GM12878 (cell line): ENCODE measurements around the gene GARNL3. TPM values are rescaled to one million over a fixed set of nuclear protein-coding genes. Genes with fewer than 3 reads are reported as not detected.

Source experiments
- ATAC-seq: fragments of 200-7000 bp; cut with Tn5 transposase; 3 replicates; pipeline ENCODE4 v1.9.1; 2020; ENCODE audit warnings: mild to moderate bottlenecking, moderate library complexity
- BruUV-seq: library from RNA; stranded (reverse); fragments of 400-500 nt; replicated peaks from 2 replicates; lab custom pipeline; 2021; lab: Mats Ljungman, UMichigan
- CTCF ChIA-PET: fragments of 300-600 bp; sonication (Branson Sonifier 250); formaldehyde crosslinking; extraction: SDS; loops from one replicate; lab custom pipeline; 2021; ENCODE audit warnings: inconsistent platforms; lab: Yijun Ruan, JAX
- POLR2A ChIA-PET: fragments of 350-600 bp; formaldehyde crosslinking; extraction: SDS; loops from one replicate; lab custom pipeline; 2021; ENCODE audit warnings: inconsistent platforms; lab: Charles Lee
- RAD21 ChIA-PET: fragments of 300-600 bp; sonication (Branson Sonifier 250); formaldehyde crosslinking; loops from one replicate; lab custom pipeline; 2023; ENCODE audit warnings: antibody characterized with exemption; ENCODE audit not compliant: unreplicated experiment; lab: Charles Lee
- SMC1A ChIA-PET: fragments of 300-600 bp; sonication (Branson Sonifier 250); formaldehyde crosslinking; loops from one replicate; lab custom pipeline; 2023; ENCODE audit not compliant: unreplicated experiment, uncharacterized antibody; lab: Charles Lee
- DNase-seq: peaks from one replicate; pipeline ENCODE4 v3.0.0-alpha.2; 2011; ENCODE audit warnings: low read depth, low spot score
- FAIRE-seq: peaks from 3 replicates; lab custom pipeline; 2011; peaks lifted over from hg19 to GRCh38; lab: Jason Lieb, UNC
- H2AFZ ChIP-seq: 2 replicates; pipeline ENCODE4 v1.6.0; 2011; ENCODE audit warnings: low read depth, low read length, control low read depth; ENCODE audit not compliant: control insufficient read depth
- H3K27ac ChIP-seq: 2 replicates; pipeline ENCODE4 v1.5.1; 2011; ENCODE audit warnings: control low read depth; ENCODE audit not compliant: control insufficient read depth, insufficient read depth
- H3K27me3 ChIP-seq, 2 experiments: replicated peaks in 1 of 2; 2 replicates each; pipeline versions ENCODE4 v1.6.0 to v1.6.1; 2011; ENCODE audit warnings: low read length in 1 of 2; ENCODE audit not compliant: control insufficient read depth in 2 of 2, insufficient read depth in 2 of 2
- H3K36me3 ChIP-seq, 2 experiments: 2 replicates each; pipeline ENCODE4 v1.5.1; 2011; ENCODE audit warnings: low read length in 1 of 2; ENCODE audit not compliant: control insufficient read depth in 2 of 2, insufficient read depth in 2 of 2
- H3K4me1 ChIP-seq: 2 replicates; pipeline ENCODE4 v1.6.1; 2011; ENCODE audit warnings: mild to moderate bottlenecking, low read length, moderate library complexity, mixed read lengths; ENCODE audit not compliant: control insufficient read depth, insufficient read depth
- H3K4me2 ChIP-seq: 2 replicates; pipeline ENCODE4 v1.6.0; 2011; ENCODE audit warnings: control low read depth; ENCODE audit not compliant: control insufficient read depth, insufficient read depth
- H3K4me3 ChIP-seq: fragments of 200-600 bp; sonication (generic); 2 replicates; pipeline ENCODE4 v1.5.1; 2016
- H3K79me2 ChIP-seq: 2 replicates; pipeline ENCODE4 v1.6.0; 2011; ENCODE audit warnings: low read length; ENCODE audit not compliant: control insufficient read depth, insufficient read depth
- H3K9ac ChIP-seq: 2 replicates; pipeline ENCODE4 v1.8.0; 2011; ENCODE audit warnings: low read length, control low read depth, mixed read lengths; ENCODE audit not compliant: control insufficient read depth, insufficient read depth
- H3K9me3 ChIP-seq: replicated peaks from 3 replicates; pipeline ENCODE4 v1.5.1; 2011; ENCODE audit warnings: mild to moderate bottlenecking, low read length; ENCODE audit not compliant: control insufficient read depth, insufficient read depth
- H4K20me1 ChIP-seq: 2 replicates; pipeline ENCODE4 v1.6.0; 2011; ENCODE audit not compliant: control insufficient read depth, insufficient read depth
- BMI1 ChIP-seq: fragments of 450-650 bp; IDR thresholded peaks from 2 replicates; pipeline ENCODE4 v1.6.1; 2016; ENCODE audit warnings: mild to moderate bottlenecking, moderate library complexity, borderline replicate concordance
- CBX3 ChIP-seq: fragments of 200-600 bp; sonication (generic); IDR thresholded peaks from 2 replicates; pipeline ENCODE4 v1.6.1; 2016; ENCODE audit warnings: low read depth, borderline replicate concordance
- ETV6 ChIP-seq, 2 experiments: fragments of 450-650 bp in 1 of 2; IDR thresholded peaks in 1 of 2; conservative IDR thresholded peaks in 1 of 2; 2 replicates each; pipeline ENCODE4 v1.6.1; 2014; ENCODE audit warnings: antibody characterized with exemption in 1 of 2, borderline replicate concordance in 1 of 2, low read depth in 1 of 2, mild to moderate bottlenecking in 1 of 2, moderate library complexity in 1 of 2
- HDAC6 ChIP-seq: fragments of 200-600 bp; sonication (generic); IDR thresholded peaks from one replicate; pipeline ENCODE4 v1.8.0; 2017; ENCODE audit warnings: antibody characterized with exemption; ENCODE audit not compliant: unreplicated experiment
- HDGF ChIP-seq: fragments of 450-650 bp; IDR thresholded peaks from 2 replicates; pipeline ENCODE4 v1.6.1; 2016; ENCODE audit warnings: antibody characterized with exemption
- IRF3 ChIP-seq: fragments of 450-650 bp; IDR thresholded peaks from 2 replicates; pipeline ENCODE4 v1.6.1; 2014; ENCODE audit warnings: mild to moderate bottlenecking
- JUND ChIP-seq: IDR thresholded peaks from 2 replicates; pipeline ENCODE4 v1.6.1; 2012; ENCODE audit warnings: low read depth, mild to moderate bottlenecking, low read length, improper control_type of control experiment, moderate library complexity
- KLF5 ChIP-seq: fragments of 450-650 bp; IDR thresholded peaks from 2 replicates; pipeline ENCODE4 v1.6.1; 2014; ENCODE audit warnings: mild to moderate bottlenecking; ENCODE audit not compliant: partially characterized antibody
- MTA3 ChIP-seq: IDR thresholded peaks from 2 replicates; pipeline ENCODE4 v1.6.1; 2012; ENCODE audit warnings: low read length, inconsistent platforms, borderline replicate concordance
- NFYA ChIP-seq: IDR thresholded peaks from 2 replicates; pipeline ENCODE4 v1.6.1; 2011; ENCODE audit warnings: low read depth, mild to moderate bottlenecking, low read length, improper control_type of control experiment, borderline replicate concordance
- NKRF ChIP-seq: fragments of 450-650 bp; conservative IDR thresholded peaks from 2 replicates; pipeline ENCODE4 v1.6.1; 2017; ENCODE audit warnings: mild to moderate bottlenecking, moderate library complexity
- POLR2A ChIP-seq: IDR thresholded peaks from 2 replicates; pipeline ENCODE4 v1.6.1; 2011; ENCODE audit warnings: low read depth, mild to moderate bottlenecking, low read length
- RAD51 ChIP-seq: fragments of 450-650 bp; IDR thresholded peaks from 2 replicates; pipeline ENCODE4 v1.6.1; 2016; ENCODE audit warnings: moderate library complexity, mild to moderate bottlenecking, inconsistent platforms
- SREBF1 ChIP-seq: IDR thresholded peaks from 2 replicates; pipeline ENCODE4 v1.6.1; 2012; ENCODE audit warnings: mild to moderate bottlenecking, low read length
- SUPT20H ChIP-seq: IDR thresholded peaks from 2 replicates; pipeline ENCODE4 v1.6.1; 2011; ENCODE audit warnings: low read depth, mild to moderate bottlenecking, low read length, moderate library complexity, borderline replicate concordance; ENCODE audit not compliant: control insufficient read depth
- WGBS: methylation state at CpG from one replicate; pipeline ENCODE4 v1.1.6; 2016; ENCODE audit warnings: low lambda C conversion rate; ENCODE audit not compliant: insufficient replicate concordance, insufficient coverage; ENCODE audit errors: missing lambda C conversion rate; 5-methylcytosine and 5-hydroxymethylcytosine counted together
- in situ Hi-C: fragments of 300-500 bp; cut with MboI; formaldehyde crosslinking; loops from 9 replicates; pipeline ENCODE4 v1.14.3; 2018; ENCODE audit warnings: mixed read lengths
- intact Hi-C: fragments of 100-400 bp; cut with micrococcal nuclease; formaldehyde crosslinking; loops from one replicate; pipeline ENCODE4 v1.14.2; 2022; ENCODE audit not compliant: unreplicated experiment
- polyA plus RNA-seq, 11 experiments: library from polyadenylated mRNA; depleted of rRNA in 4 of 11; unstranded in 6 of 11; stranded (reverse) in 5 of 11; fragments of >200 nt; fragmentation: Nextera tagmentation in 4 of 11; fragmentation: Illumina TruSeq in 1 of 11; extraction: Ambion mirVana in 4 of 11; extraction: Trizol in 1 of 11; gene quantifications; 1 replicate in 1 of 11; 2 replicates in 10 of 11; pipeline versions ENCODE4 v1.2.1 to v1.2.3, GENCODE V29; 2011 to 2016; ENCODE audit warnings: inconsistent platforms in 2 of 11, missing spikeins in 2 of 11, low read depth in 1 of 11
- total RNA-seq, 4 experiments: library from RNA; depleted of rRNA in 3 of 4; stranded (reverse); fragments of >200 nt in 3 of 4; fragmentation: Illumina TruSeq in 1 of 4; extraction: Trizol in 1 of 4; gene quantifications; 2 replicates each; pipeline versions ENCODE4 v1.2.1 to v1.2.3, GENCODE V29; 2013 to 2021
- TF ChIP-seq, protein P1 (sequence below): IDR thresholded peaks from 2 replicates; pipeline ENCODE4 v1.6.1; 2011; ENCODE audit warnings: low read depth, mild to moderate bottlenecking, low read length, moderate library complexity, borderline replicate concordance; ENCODE audit errors: extremely low read depth
- TF ChIP-seq, protein P2 (sequence below): fragments of 150-350 bp; IDR thresholded peaks from 2 replicates; pipeline ENCODE4 v1.6.1; 2016; ENCODE audit warnings: low read depth, low read length

GARNL3 gene
- total and polyA plus RNA-seq, 10 of the 15 experiments (the other 5 are each of a cell fraction or from before 2014, with no cell fraction given), result 0.89 to 13.2 (median 6.3) TPM

- Histone ChIP-seq H3K9me3 (no peaks in the 10 kb centered on the region), H2AFZ (no peak overlapping the region), H3K27ac (no peak overlapping the region), H3K27me3 (no peaks in the 10 kb centered on the region; a peak in 1 of 4 replicates), H3K4me1 (no peaks in the 10 kb centered on the region), H3K36me3 (no peaks in the 10 kb centered on the region), H3K4me3 (no peak overlapping the region), H3K9ac (no peak overlapping the region), H3K79me2 (no peaks in the 10 kb centered on the region), H3K4me2 (no peak overlapping the region), H4K20me1 (no peaks in the 10 kb centered on the region)
- ChIA-PET CTCF (interaction anchor here (0.9 kb wide), 1 partner anchor 11 kb away, joined by 3 read pairs; no protein-coding TSS in a partner anchor), SMC1A (interaction anchor here (0.7 kb wide), 1 partner anchor 1235 kb away, joined by 3 read pairs; no protein-coding TSS in a partner anchor), RAD21 (no interaction called here), POLR2A (interaction anchor here (1.3 kb wide), 1 partner anchor 40 kb away, joined by 3 read pairs; no protein-coding TSS in a partner anchor)
- 100% methylated on average over 1 of the region's 1 CpG for WGBS
- in situ Hi-C loops (no loop called here), intact Hi-C loops (no loop called here)
- ATAC-seq, result no peak
- BruUV-seq, result no TSS peak
- FAIRE-seq, result no peak
- no peak for DNase-seq
- TF ChIP-seq JUND, result no peak
- TF ChIP-seq POLR2A, result no peak
- TF ChIP-seq NFYA, result no peak
- no peak for TF ChIP-seq RAD51
- no peak for TF ChIP-seq SUPT20H
- TF ChIP-seq, protein P1, sequence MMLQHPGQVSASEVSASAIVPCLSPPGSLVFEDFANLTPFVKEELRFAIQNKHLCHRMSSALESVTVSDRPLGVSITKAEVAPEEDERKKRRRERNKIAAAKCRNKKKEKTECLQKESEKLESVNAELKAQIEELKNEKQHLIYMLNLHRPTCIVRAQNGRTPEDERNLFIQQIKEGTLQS, result no peak
- TF ChIP-seq SREBF1, result no peak
- TF ChIP-seq HDGF, result no peak
- TF ChIP-seq MTA3, result no peak
- no peak for TF ChIP-seq BMI1
- no peak for TF ChIP-seq NKRF
- TF ChIP-seq KLF5, result no peak
- no peak for TF ChIP-seq HDAC6
- TF ChIP-seq, protein P2, sequence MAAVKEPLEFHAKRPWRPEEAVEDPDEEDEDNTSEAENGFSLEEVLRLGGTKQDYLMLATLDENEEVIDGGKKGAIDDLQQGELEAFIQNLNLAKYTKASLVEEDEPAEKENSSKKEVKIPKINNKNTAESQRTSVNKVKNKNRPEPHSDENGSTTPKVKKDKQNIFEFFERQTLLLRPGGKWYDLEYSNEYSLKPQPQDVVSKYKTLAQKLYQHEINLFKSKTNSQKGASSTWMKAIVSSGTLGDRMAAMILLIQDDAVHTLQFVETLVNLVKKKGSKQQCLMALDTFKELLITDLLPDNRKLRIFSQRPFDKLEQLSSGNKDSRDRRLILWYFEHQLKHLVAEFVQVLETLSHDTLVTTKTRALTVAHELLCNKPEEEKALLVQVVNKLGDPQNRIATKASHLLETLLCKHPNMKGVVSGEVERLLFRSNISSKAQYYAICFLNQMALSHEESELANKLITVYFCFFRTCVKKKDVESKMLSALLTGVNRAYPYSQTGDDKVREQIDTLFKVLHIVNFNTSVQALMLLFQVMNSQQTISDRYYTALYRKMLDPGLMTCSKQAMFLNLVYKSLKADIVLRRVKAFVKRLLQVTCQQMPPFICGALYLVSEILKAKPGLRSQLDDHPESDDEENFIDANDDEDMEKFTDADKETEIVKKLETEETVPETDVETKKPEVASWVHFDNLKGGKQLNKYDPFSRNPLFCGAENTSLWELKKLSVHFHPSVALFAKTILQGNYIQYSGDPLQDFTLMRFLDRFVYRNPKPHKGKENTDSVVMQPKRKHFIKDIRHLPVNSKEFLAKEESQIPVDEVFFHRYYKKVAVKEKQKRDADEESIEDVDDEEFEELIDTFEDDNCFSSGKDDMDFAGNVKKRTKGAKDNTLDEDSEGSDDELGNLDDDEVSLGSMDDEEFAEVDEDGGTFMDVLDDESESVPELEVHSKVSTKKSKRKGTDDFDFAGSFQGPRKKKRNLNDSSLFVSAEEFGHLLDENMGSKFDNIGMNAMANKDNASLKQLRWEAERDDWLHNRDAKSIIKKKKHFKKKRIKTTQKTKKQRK, result no peak
- no peak for TF ChIP-seq CBX3
- TF ChIP-seq ETV6 (conservative IDR thresholded peaks at IDR 0.05 in 1 of 2, IDR thresholded peaks at IDR 0.05 in 1 of 2; ENCODE audit: borderline replicate concordance in 1 of 2, low read depth in 1 of 2), result no peak
- TF ChIP-seq IRF3, result no peak
Measured at GRCh38 chr9:127233989-127234388, 30.6 kb upstream of the GARNL3 start.
